ENCODE data around the gene ACTR8. TPM values are rescaled to one million over a fixed set of nuclear protein-coding genes. Genes with fewer than 3 reads are reported as not detected.

The ACTR8 gene
- total and polyA plus RNA-seq, 2 of the 4 experiments (the other 2 are of a cell fraction), result 20.3 to 31.4 TPM

DNA sequence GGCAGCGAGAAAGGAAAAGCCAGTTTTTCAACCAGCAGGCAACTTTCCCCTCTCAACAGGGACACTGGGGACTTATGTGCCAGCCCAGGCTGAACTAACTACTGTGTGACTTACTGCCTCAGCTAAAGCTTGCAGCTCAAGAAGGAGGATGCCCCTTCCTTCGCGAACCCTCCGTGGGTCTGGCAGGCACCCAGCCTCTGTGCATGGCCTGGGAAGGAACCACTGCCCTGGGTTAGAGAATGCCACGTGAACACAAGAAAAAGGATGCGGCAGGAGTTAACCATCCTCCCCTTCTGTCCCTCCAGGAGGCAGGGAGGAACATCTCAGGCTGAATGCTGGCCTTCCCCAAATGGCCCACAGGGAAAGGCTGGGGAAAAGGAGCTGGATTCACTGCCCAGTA, 64.7 kb downstream of the ACTR8 start:
- Histone ChIP-seq H2BK5ac (ENCODE audit: low read depth, low read length, poor library complexity, severe bottlenecking) (no peak overlapping the region), H2BK15ac (ENCODE audit: low read depth, low read length) (no peak overlapping the region), H3K27me3 (ENCODE audit: control insufficient read depth, insufficient read depth, low read length) (peaks cover 11% of the 10 kb centered on the region), H3K9ac (ENCODE audit: low read depth, low read length) (no peak overlapping the region), H3K4ac (ENCODE audit: low read depth, low read length) (no peak overlapping the region), H3K4me2 (ENCODE audit: low read depth, low read length) (no peak overlapping the region), H4K20me1 (ENCODE audit: insufficient read depth, low read length) (no peaks in the 10 kb centered on the region), H4K5ac (ENCODE audit: low read depth, low read length) (no peak overlapping the region), H3K9me1 (ENCODE audit: insufficient read depth, low read length) (no peaks in the 10 kb centered on the region), H3K79me1 (ENCODE audit: low read depth in 1 of 2, low read length in 2 of 2) (no peaks in the 10 kb centered on the region), H4K91ac (ENCODE audit: insufficient read depth, low read depth, low read length) (no peak overlapping the region), H3K56ac (ENCODE audit: extremely low read depth, insufficient read depth, low read length) (no peak overlapping the region), H4K8ac (ENCODE audit: low read depth in 2 of 2, low read length in 2 of 2) (no peak overlapping the region), H2AK9ac (replicated peaks; ENCODE audit: low read depth, low read length, poor library complexity) (no peak overlapping the region), H3K18ac (ENCODE audit: low read depth, low read length) (no peak overlapping the region), H3K4me1 (ENCODE audit: control insufficient read depth, insufficient read depth, low read length) (no peaks in the 10 kb centered on the region), H2BK120ac (ENCODE audit: low read depth, low read length) (no peak overlapping the region), H3K9me3 (ENCODE audit: control insufficient read depth, insufficient read depth, low read length) (no peaks in the 10 kb centered on the region), H3K4me3 (ENCODE audit: insufficient read depth, low read depth, low read length) (no peak overlapping the region), H3K14ac (replicated peaks; ENCODE audit: low read depth, low read length) (no peak overlapping the region), H3K36me3 (ENCODE audit: control insufficient read depth, insufficient read depth, low read length) (no peaks in the 10 kb centered on the region), H2BK20ac (ENCODE audit: low read depth, low read length) (no peak overlapping the region), H3K23ac (ENCODE audit: low read depth, low read length) (no peak overlapping the region), H2AK5ac (ENCODE audit: low read depth, low read length) (no peak overlapping the region), H2AFZ (replicated peaks; ENCODE audit: low read length, poor library complexity) (no peak overlapping the region), H3K27ac (ENCODE audit: insufficient read depth, low read length) (no peak overlapping the region)
- dilution Hi-C loops (cut with HindIII; ENCODE audit: low sequenced_read_pairs, unreplicated experiment) (no loop called here), in situ Hi-C loops (cut with MboI; ENCODE audit: low sequenced_read_pairs) (no loop called here), intact Hi-C loops (cut with micrococcal nuclease) (no loop called here)
- WGBS, 2 experiments (ENCODE audit: extremely low coverage in 2 of 2, insufficient read length in 1 of 2), result 100% methylated on average over 3 of the region's 6 CpGs; no CpG with 5 or more reads in 1 of the 2 experiments
- no peak for ATAC-seq (ENCODE audit: low read depth)
- BruUV-seq (replicated peaks), result no TSS peak
- DNase-seq, result no peak
- TF ChIP-seq MAFK (IDR thresholded peaks at IDR 0.05; ENCODE audit: low read depth, low read length) (no peak), CEBPB (IDR thresholded peaks at IDR 0.05; ENCODE audit: low read depth, low read length) (no peak), NFE2L2 (IDR thresholded peaks at IDR 0.05; ENCODE audit: low read depth, low read length) (no peak), RCOR1 (IDR thresholded peaks at IDR 0.05; ENCODE audit: insufficient replicate concordance, low read length) (no peak), FOS (IDR thresholded peaks at IDR 0.05; ENCODE audit: low read depth, low read length) (no peak), POLR2A (IDR thresholded peaks at IDR 0.05; ENCODE audit: low read depth, low read length) (no peak), SMC3 (IDR thresholded peaks at IDR 0.05; ENCODE audit: low read depth, low read length) (no peak), MXI1 (IDR thresholded peaks at IDR 0.05; ENCODE audit: borderline replicate concordance, low read depth, low read length) (no peak)
- TF ChIP-seq, protein P1, sequence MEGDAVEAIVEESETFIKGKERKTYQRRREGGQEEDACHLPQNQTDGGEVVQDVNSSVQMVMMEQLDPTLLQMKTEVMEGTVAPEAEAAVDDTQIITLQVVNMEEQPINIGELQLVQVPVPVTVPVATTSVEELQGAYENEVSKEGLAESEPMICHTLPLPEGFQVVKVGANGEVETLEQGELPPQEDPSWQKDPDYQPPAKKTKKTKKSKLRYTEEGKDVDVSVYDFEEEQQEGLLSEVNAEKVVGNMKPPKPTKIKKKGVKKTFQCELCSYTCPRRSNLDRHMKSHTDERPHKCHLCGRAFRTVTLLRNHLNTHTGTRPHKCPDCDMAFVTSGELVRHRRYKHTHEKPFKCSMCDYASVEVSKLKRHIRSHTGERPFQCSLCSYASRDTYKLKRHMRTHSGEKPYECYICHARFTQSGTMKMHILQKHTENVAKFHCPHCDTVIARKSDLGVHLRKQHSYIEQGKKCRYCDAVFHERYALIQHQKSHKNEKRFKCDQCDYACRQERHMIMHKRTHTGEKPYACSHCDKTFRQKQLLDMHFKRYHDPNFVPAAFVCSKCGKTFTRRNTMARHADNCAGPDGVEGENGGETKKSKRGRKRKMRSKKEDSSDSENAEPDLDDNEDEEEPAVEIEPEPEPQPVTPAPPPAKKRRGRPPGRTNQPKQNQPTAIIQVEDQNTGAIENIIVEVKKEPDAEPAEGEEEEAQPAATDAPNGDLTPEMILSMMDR (conservative IDR thresholded peaks at IDR 0.05; ENCODE audit: low read depth, low read length), result no peak
- TF ChIP-seq, protein P2, sequence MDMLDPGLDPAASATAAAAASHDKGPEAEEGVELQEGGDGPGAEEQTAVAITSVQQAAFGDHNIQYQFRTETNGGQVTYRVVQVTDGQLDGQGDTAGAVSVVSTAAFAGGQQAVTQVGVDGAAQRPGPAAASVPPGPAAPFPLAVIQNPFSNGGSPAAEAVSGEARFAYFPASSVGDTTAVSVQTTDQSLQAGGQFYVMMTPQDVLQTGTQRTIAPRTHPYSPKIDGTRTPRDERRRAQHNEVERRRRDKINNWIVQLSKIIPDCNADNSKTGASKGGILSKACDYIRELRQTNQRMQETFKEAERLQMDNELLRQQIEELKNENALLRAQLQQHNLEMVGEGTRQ (IDR thresholded peaks at IDR 0.05; ENCODE audit: low read depth, low read length), result no peak
- CTCF ChIA-PET, result no interaction called here
- POLR2A ChIA-PET (ENCODE audit: unreplicated experiment), result no interaction called here
